Stimulated activated CD4-positive, alpha-beta T cell treated with anti-CD3 and anti-CD28 coated beads, Interleukin-2, amount 100 ng/mL, for 24 hours (primary cell): ENCODE data around the gene FPR3.
A peak's percentile ranks its signal among the peaks of the same experiment; 100 is the strongest.
"Not testable (repeated sequence)": the region's sequence is repeated elsewhere in the genome, so short reads cannot be mapped to it uniquely, and the experiment has no call there.

ENCODE experiments used
- DNase-seq, 2 donors: peaks; one replicate each; pipeline ENCODE4 v3.0.0-alpha.2; 2020

Gene FPR3, protein sequence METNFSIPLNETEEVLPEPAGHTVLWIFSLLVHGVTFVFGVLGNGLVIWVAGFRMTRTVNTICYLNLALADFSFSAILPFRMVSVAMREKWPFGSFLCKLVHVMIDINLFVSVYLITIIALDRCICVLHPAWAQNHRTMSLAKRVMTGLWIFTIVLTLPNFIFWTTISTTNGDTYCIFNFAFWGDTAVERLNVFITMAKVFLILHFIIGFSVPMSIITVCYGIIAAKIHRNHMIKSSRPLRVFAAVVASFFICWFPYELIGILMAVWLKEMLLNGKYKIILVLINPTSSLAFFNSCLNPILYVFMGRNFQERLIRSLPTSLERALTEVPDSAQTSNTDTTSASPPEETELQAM

DNA sequence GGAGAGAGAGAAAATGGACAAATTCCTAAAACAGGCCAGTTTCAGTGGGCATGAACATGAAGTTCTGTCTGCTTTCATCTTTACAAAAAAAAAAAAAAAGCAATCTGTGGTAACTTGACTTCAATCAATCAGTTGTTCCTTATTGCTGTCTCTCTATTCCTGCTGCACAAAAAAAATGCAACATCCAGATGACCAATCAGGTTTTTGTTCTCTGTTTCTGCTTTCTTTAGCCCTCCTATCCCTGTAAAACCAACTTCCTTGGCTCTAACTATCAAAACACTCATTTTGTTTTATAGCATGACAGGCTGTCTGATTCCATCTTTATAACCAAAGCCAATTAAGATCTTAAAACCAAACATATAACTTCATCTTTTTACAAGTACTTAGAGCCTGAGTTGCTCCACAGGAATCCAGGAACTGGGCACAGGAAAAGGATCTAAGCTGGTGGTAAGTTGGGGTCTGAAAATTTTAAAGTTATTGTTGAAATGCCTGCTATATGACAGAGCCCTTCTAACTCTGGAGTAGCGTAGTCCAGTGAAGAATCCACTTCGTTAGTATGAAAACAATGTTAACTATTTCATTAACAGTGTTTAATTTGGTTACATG, at the start of gene FPR3:
Gene FPR3, plus strand, starts transcription at position 273 of the 606 bp plus-strand sequence. CDS start 28,592 bp downstream, outside the sequence.
- no peak for DNase-seq

DNA sequence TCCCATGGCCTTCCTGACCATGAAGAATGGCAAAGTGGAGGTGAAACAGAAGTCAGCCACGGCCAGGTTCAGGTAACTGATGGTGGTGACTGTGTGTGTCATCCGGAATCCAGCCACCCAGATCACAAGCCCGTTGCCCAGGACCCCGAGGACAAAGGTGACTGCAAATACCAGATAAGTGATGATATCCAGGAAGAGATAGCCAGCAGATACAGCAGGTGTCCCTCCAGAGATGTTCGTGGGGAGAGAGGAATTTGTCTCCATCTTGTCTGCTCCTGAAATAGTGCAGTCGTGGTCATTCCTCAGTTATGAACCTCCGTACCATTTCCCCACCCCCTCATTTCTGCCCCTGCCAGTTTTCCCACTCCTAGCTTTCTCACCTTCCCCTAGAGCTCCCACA, 48.2 kb upstream of the FPR3 start:
- DNase-seq: no peak

DNA sequence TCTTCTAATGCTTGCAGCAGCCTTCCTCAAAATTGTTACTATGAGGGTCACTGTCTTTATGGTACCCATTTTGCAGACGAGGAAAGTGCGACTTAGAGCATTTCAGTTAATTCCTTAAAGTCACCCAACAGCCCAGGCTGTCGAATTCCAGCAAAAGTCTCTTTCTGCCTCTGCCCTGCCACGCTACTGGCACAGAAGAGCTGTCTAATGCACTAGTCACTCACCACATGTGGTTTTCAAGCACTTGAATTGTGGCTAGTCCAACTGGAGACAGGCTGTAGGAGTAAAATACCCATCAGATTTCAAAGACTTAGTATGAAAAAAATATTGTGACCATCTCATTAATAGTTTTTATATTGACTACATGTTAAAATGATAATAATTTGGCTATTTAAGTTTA, 45.0 kb upstream of the FPR3 start:
- no peak for DNase-seq

DNA sequence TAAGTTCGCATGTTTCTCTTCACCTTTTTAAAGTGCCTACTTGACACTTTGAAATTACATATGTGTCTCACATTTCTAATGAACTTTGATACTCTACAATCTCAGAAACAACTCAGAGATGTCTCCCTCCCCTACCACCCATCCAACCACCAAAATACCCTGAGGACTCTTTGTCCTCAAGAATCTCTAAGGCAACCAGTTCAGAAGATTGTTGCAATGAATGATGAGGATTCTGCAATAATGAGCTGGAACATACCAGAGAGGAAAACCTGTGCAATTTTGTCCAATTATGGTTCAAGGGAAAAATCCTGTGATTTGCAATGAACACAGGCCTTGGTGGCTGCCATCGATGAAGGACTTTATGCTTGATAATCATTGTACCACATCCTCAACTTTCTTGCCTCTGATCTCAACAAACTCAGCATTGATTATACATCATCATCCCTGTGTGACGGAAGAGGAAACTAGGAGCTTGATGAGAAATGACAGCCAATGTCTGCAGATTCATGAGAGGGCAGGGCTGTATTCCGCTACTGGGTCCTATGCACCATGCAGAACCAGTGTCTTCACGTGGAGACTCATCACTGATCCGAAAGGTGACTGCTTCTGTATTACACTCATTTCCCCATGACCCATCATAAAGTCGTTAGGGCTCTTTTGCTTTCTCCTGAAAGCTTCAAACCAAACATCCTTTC, 44.4 kb upstream of the FPR3 start:
- no peak for DNase-seq

DNA sequence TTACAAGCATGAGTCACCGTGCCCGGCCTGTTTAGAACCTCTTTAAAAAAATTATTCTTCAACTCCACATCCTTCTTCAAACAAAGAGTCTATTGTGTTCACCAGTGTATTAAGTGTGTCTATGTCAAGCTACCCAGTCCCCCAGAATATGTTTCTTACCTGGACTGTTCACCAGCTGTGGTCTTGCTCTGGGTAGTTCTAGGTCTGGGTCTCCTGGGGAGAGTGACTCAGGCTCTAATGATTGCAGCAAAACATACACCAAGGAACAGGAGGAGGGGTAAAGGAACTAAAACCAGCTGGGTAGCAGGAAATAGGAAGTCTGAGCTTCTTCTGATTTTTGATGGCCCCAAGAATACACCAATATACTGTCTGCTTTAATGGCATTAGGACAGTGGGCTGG, 43.3 kb upstream of the FPR3 start, which contains the start of gene FPR1:
Gene FPR1, minus strand, starts transcription at position 224 of the 400 bp plus-strand sequence. CDS start 4,884 bp downstream, outside the sequence.
- no peak for DNase-seq

DNA sequence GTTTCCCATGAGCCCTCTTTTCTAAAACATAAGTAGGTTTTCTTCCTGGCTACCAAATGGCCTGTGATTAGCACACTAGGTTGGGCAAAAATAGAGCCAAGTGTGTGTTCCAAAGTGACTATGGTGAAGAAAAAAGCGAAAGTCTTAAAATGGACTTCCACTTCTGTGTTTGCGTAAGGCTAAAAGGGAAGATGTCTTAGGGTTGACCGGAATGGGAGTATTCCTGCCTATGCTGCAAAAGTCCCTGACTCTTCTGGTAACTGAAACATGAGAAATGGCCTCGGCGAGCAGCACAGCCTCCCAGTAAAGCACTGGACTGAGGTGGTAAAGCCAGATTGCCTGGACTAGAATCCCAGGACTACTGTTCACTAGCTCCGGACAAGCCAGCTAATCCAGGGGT, 40.8 kb upstream of the FPR3 start:
- DNase-seq: no peak

DNA sequence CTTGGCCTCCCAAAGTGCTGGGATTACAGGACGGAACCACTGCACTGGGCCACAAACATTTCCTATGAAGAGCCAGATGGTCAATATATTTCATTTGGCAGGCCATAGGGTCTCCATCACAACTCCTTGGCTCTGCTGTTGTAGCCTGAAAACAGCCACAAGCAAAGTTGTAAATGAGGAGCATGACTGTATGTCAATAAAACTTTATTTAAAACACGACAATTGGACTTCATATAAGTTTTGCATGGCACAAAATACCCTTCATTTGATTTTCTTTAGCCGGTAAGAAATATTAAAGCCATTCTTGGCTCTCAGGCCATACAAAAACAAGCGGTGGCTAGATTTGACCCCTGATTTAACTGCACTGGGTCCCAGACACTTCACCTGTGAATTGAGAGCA, 40.2 kb upstream of the FPR3 start:
- no peak for DNase-seq

DNA sequence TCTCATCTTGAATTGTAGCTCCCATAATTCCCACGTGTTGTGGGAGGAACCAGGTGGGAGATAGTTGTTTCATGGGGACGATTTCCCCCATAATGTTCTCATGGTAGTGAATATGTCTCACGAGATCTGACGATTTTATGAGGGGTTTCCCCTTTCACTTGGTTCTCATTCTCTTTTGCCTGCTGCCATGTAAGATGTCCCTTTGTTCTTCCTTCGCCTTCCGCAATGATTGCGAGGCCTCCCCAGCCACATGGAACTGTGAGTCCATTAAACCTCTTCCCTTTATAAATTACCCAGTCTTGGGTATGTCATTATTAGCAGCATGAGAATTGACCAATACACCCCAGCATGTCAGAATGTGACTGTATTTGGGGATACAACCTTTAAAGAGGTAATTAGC, 39.4 kb upstream of the FPR3 start:
- DNase-seq: no peak

DNA sequence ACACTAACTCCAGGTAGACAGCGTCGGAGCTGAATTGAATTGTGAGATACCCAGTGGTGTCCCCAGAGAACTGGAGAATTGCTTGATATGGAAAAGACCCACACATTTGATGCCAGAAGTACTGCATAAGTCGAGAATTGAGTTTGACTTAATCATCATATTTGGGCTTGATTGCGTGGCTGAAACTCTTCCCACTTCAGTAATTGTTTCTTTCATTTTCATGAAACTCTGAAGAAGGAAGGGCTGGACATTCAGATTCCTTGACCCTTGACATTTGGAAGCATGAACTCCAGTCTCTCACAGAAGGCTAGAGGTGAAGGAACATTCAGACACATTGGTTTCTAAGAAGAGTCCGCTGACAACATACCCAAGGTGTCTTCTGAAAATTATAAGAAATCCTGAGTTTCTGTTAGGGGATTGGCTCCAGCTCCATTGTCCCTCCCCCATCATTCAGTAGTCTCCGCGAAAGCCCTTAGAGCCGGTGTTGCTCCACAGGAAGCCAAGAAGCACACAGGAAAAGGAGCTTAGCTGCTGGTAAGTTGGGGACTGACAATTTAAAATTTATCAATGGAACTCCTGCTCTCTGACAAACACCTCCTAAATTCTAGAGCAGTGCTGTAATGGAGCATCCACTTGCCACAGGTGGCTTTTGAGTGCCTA, 34.1 kb upstream of the FPR3 start, which contains the start of gene FPR2:
Gene FPR2, plus strand, starts transcription at position 484 of the 660 bp plus-strand sequence. CDS start 7,479 bp downstream, outside the sequence.
- no peak for DNase-seq

DNA sequence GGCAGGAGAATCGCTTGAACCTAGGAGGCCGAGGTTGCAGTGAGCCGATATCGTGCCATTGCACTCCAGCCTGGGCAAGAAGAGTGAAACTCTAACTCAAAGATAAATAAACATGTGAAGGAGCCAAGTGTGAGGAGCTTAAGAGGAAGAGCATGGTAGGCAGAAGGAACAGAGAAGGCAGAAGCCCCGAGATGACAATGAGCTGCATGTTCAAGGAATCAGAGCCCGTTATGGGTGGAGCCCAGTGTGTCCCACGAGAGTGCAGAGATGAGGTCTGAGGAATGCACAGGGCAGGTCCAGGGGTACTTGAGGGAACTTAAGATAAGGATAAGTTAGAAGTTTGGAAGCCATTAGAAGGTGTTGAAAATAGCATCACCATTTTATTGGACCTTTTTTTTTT, 33.3 kb upstream of the FPR3 start:
- no peak for DNase-seq

DNA sequence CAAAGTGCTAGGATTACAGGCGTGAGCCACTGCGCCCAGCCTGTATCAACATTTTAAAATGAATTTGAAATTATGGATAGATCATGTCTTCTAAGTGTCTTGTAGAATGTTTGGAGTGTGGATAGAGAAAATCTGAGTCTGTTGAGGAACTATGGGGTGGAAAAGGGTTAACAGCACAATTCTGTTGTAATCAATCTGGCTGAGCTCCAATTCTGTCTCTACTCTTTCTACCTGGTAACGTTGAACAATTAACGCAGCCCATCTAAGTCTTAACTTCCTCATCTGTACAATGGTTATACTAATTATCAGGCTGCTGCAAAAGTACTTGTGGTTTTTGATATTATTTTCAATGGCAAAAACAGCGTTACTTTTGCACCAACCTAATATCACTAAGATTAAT, 29.9 kb upstream of the FPR3 start:
- DNase-seq: no peak

DNA sequence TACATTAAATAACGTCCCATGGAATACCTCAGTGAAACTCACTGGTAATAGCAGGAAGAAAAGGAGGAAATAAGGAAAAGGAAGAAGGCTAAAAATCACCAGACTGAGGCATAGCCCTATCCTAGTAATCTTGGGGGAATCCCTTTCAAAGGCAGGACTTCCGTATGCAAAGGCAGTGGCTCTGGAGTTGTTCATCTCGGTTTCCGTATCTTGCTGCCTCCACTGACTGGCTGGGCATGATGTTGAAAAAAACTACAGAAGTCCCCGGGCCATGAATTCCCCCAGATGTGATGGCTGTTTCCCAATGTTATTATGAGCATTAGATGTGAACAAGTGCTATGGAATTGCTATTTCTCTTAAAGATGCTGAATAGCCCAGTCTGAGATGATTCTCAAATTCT, 28.5 kb upstream of the FPR3 start:
- DNase-seq: no peak

DNA sequence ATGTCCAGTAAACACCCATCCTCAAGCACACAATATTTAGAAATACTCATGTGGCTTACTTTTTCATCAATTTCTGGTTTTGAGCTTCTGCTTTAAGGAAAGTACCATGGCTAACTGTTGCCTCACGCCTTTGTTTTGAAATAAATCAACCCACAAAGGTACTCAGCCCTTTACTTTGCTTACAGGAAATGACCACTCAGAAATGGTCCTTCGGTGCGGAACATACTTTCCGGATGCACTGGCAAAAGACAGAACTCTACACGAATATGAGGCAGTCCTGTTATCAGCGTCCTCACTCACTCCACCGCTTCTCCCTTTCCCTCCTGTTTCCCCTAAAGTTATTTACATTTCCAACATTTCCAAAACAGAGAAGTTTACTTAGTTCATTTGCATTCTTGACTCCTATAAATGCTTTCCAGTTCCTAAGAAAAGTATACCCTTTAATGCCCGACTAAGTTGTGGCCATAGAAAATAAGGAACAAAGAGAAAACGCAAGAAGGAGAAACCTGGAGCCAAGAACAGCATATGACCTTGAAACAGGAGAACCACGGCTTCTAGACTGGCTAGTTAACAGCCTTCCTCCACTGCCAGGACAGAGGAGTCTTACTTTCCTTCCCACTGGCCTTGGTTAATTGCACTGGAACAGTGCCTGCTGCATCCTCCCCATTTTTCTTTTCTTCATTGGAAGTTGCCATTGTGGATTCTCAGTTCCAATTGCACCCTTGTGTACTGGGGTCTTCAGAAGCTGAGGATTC, 23.4 kb upstream of the FPR3 start:
- DNase-seq: no peak

DNA sequence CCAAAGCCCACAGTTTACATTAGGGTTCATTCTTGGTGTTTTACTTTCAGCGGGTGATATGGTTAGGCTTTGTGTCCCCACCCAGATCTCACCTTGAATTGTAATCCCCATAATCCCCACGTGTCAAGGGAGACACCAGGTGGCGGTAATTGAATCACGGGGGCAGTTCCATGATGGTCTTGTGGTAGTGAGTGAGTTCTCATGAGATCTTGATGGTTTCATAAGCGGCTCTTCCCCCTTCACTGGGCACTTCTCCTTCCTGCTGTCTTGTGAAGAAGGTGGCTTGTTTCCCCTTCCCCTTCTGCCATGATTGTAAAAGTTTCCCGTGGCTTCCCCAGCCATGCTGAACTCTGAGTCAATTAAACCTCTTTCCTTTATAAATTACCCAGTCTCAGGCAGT, 22.0 kb upstream of the FPR3 start:
- no peak for DNase-seq

DNA sequence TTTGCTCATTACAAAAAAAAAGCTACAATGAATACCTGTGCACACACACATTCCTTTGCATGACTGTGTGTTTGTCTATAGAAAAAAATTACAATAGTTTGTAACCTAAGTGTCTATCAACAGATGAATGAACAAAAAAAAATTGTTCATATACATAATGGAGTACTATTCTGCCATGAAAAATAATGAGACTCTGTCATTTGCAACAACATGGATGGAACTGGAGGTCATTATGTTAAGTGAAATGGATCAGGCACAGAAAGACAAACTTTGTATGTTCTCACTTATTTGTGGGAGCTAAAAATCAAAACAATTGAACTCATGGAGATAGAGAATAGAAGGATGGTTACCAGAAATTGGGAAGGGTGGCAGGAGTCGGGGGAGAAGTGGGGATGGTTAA, 18.4 kb upstream of the FPR3 start:
- not testable (repeated sequence) for DNase-seq

DNA sequence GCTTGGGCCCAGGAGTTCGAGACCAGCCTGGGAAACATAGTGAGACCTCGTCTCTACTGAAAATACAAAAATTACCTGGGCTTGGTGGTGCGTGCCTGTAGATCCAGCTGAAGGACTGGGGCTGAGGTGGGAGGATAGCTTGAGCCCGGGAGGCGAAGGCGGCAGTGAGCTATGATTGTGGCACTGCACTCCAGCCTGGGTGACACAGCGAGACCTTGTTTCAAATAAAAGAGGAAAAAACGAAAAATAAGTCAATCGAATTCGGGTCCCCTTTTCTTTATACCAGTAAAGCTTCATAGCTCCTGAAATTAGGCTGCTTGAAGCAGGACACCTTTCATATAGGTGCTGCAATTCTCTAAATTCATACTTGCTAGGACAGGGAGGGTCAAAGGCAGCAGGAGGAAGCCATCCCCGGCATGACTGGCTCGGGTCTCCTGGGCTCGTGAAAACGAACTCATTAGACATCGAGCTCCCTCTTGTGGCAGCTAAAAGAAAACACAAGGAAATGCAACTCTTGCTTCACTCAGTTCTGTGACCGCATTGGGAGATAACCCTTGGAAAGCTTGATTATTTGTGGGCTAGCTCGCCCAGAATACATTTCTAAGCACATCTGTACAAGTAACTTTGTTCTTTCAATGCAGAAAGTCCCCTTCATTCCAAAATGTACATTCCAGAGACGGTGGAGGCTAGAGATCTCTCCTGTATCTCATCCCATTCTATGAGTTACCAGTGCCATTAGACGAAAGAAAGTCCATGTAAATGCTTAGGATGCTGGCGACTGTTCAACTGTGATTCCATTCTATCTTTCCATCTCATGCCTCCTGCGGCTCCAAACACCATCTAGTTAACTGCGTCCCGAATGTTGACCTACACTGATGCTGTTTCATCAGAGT, 17.1 kb upstream of the FPR3 start:
- DNase-seq: peak; percentile 35 to 41

DNA sequence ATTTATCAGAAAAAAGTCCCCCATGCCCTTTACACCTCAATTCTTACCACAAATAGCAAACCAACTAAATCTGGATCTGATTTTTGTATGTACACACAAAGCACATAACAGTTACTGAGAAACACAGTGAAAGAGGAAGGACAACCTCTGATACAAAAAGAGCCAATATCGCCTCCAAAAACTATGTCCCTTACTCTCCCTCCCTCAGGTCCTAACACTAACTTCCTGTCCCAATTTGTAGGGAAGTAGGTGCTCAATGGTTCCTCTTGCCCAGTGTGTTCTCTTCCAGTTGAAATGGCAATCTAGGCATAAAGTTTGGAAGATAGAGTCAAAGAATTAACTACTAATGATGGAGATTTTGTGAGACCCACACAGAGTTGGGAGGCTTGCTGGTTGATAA, 15.8 kb upstream of the FPR3 start:
- no peak for DNase-seq

DNA sequence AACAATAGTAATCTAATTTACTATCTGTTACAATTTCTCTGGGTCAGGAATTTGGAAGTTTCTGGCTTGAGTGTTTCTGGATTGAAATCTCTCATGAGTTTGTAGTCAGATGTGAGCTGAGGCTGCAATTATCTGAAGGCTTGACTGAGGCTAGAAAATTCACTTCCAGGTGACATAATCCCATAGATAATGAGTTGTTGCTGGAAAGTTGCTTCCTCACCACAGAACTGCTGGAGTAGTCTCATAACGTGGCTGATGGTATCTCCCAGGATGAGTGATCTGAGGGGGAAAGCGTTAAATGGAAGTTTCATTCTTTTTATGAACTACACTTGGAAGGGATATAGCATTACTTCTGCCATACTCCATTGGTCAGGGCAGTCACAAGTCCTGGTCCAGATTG, 15.3 kb upstream of the FPR3 start:
- DNase-seq: no peak

DNA sequence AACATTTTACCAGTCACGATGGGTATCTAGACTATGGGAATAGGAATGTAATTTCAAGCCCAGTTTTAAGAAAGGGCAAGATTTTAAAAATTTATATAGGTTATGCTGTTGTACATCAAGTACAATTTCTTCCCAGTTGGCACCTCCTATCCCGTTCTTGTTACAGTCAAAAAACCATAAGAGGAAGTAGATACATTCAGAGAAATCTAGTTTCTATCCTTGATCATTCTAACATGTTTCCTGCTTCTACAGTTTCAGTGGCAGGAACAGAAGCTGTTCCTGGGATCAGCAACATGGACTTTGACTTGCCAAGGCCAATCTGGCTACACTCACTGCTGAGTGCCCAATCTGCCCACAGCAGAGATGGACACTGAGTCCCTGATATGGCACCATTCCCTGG, 14.7 kb upstream of the FPR3 start:
- no peak for DNase-seq

DNA sequence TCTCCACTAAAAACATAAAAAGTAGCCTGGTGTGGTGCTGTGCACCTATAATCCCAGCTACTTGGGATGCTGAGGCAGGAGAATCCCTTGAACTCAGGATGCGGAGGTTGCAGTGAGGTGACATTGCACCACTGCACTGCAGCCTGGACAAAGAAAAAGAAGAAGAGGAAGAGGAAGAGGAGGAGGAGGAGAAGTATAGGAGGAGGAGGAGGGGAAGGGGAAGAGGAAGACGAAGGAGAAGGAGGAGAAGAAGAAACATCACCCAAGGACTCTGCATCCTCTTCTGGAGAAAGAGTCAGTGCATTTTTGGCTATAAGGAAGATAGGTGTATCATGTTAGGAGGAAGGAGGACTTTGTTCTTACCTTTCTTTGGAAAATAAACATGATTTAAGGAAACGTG, 13.0 kb upstream of the FPR3 start:
- DNase-seq: no peak

DNA sequence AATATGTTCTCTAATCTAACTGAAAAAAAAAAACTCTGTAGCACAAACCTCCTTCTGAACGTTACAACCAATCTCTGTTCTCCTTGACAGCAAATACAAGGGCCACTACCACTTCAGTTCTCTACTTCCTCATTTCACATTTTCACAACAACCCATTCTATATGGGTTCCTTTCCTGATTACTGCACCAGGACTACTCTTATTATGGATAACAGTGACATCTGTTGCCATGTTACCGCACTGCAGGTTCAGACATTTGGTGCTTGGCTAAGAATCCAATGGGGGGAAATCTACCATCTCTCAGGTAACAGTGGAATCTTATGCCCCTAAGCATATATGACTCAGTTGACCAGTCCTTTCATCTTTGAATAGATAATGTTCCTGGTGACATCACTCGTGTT, 11.6 kb upstream of the FPR3 start:
- no peak for DNase-seq
